Gastrocnemius medialis (tissue), 4 donors: ENCODE data around the gene MOB3B. TPM values are rescaled to one million over a fixed set of nuclear protein-coding genes. Genes with fewer than 3 reads are reported as not detected.
A peak's percentile ranks its signal among the peaks of the same experiment; 100 is the strongest.

Experiments used
- ATAC-seq, 2 donors: fragments of 150-250 bp; one replicate each; pipeline ENCODE4 v1.9.1; 2016
- DNase-seq, 2 donors: peaks; one replicate each; pipeline ENCODE4 v3.0.0-alpha.2; 2019
- H3K27ac ChIP-seq, 4 donors: fragments of 200-600 bp; sonication (generic); 1 replicate in 1 of 4; 2 replicates in 3 of 4; pipeline ENCODE4 v1.5.1; 2016 to 2018; ENCODE audit warnings: mild to moderate bottlenecking in 2 of 4, moderate library complexity in 1 of 4
- H3K27me3 ChIP-seq, 3 donors: fragments of 200-600 bp; sonication (generic) in 2 of 3; 1 replicate in 1 of 3; 2 replicates in 2 of 3; pipeline versions ENCODE4 v1.5.1 to v1.6.0; 2016 to 2019; ENCODE audit warnings: mild to moderate bottlenecking in 1 of 3, moderate library complexity in 1 of 3
- H3K36me3 ChIP-seq, 2 donors: fragments of 200-600 bp; sonication (generic) in 1 of 2; one replicate each; pipeline ENCODE4 v1.5.1; 2017 to 2018
- H3K4me1 ChIP-seq, 2 donors: fragments of 200-600 bp; sonication (generic) in 1 of 2; one replicate each; pipeline ENCODE4 v1.5.1; 2016 to 2017; ENCODE audit warnings: mild to moderate bottlenecking in 2 of 2
- H3K4me3 ChIP-seq, 4 donors: fragments of 200-600 bp; sonication (generic) in 3 of 4; 1 replicate in 1 of 4; 2 replicates in 3 of 4; pipeline ENCODE4 v1.5.1; 2016 to 2019; ENCODE audit warnings: mild to moderate bottlenecking in 2 of 4
- H3K9me3 ChIP-seq, 3 donors: fragments of 200-600 bp; sonication (generic) in 2 of 3; 1 replicate in 1 of 3; 2 replicates in 2 of 3; pipeline ENCODE4 v1.5.1; 2016 to 2019
- CTCF ChIP-seq, 5 experiments: fragments of 450-650 bp in 3 of 5; fragments of 200-600 bp in 2 of 5; sonication (generic) in 2 of 5; IDR thresholded peaks in 4 of 5; conservative IDR thresholded peaks in 1 of 5; 1 replicate in 4 of 5; 2 replicates in 1 of 5; pipeline ENCODE4 v1.5.1; 2016 to 2019; ENCODE audit warnings: antibody characterized with exemption in 5 of 5, mild to moderate bottlenecking in 3 of 5, moderate library complexity in 3 of 5
- POLR2A ChIP-seq, 2 donors: fragments of 450-650 bp; IDR thresholded peaks; one replicate each; pipeline ENCODE4 v1.6.1; 2017; ENCODE audit warnings: antibody characterized with exemption in 2 of 2, mild to moderate bottlenecking in 2 of 2, moderate library complexity in 2 of 2
- in situ Hi-C, 4 donors: fragments of 200-750 bp; cut with MboI; loops; one replicate each; pipeline versions ENCODE4 v1.15.0 to v1.8.0; 2017; ENCODE audit warnings: low sequenced_read_pairs in 4 of 4
- intact Hi-C: fragments of 100-400 bp; cut with DNase I; formaldehyde crosslinking; loops from one replicate; pipeline ENCODE4 v1.15.1; 2023; ENCODE audit warnings: low total_unique reads
- total RNA-seq, 4 donors: library from RNA; depleted of rRNA; stranded (reverse); fragments of >200 nt; gene quantifications; one replicate each; pipeline versions ENCODE4 v1.1.0 to v1.2.3, GENCODE V29; 2016

MOB3B gene
- total RNA-seq, 4 donors from 2014 or later: 3.4 to 16.3 (median 12.7) TPM

- Histone ChIP-seq H3K9me3 (no peaks in the 10 kb centered on the region), H3K27me3 (no peaks in the 10 kb centered on the region), H3K36me3 (no peaks in the 10 kb centered on the region), H3K4me3 (no peak overlapping the region), H3K4me1 (peaks cover 6 to 14% of the 10 kb centered on the region in 2 donors), H3K27ac (peak overlapping the region in 1 of 4 donors; percentile 22)
- in situ Hi-C loops (no loop called here), intact Hi-C loops (no loop called here)
- no peak for DNase-seq
- TF ChIP-seq CTCF (IDR thresholded peaks at IDR 0.05 in 4 of 5, conservative IDR thresholded peaks at IDR 0.05 in 1 of 5): no peak
- TF ChIP-seq POLR2A (IDR thresholded peaks at IDR 0.05): no peak
- no peak for ATAC-seq
Observed at GRCh38 chr9:27341545-27342294, 187.9 kb downstream of the MOB3B start.

- Histone ChIP-seq H3K9me3 (no peaks in the 10 kb centered on the region), H3K4me3 (no peak overlapping the region), H3K4me1 (peaks cover 6 to 14% of the 10 kb centered on the region in 2 donors), H3K36me3 (no peaks in the 10 kb centered on the region), H3K27me3 (no peaks in the 10 kb centered on the region), H3K27ac (peak overlapping the region in 1 of 4 donors; percentile 22)
- DNase-seq (no peak), ATAC-seq (no peak)
- in situ Hi-C loops (no loop called here), intact Hi-C loops (no loop called here)
- no peak for TF ChIP-seq CTCF (IDR thresholded peaks at IDR 0.05 in 4 of 5, conservative IDR thresholded peaks at IDR 0.05 in 1 of 5)
- TF ChIP-seq POLR2A (IDR thresholded peaks at IDR 0.05): no peak
Observed at GRCh38 chr9:27340961-27341511, 188.6 kb downstream of the MOB3B start.

- in situ Hi-C loops (no loop called here), intact Hi-C loops (no loop called here)
- no peak overlapping the region for H3K27ac ChIP-seq
- no peak overlapping the region for H3K4me3 ChIP-seq
- H3K27me3 ChIP-seq: no peaks in the 10 kb centered on the region
- ATAC-seq: no peak
- no peaks in the 10 kb centered on the region for H3K9me3 ChIP-seq
- TF ChIP-seq CTCF (IDR thresholded peaks at IDR 0.05 in 4 of 5, conservative IDR thresholded peaks at IDR 0.05 in 1 of 5) (no peak), POLR2A (IDR thresholded peaks at IDR 0.05) (no peak)
- H3K4me1 ChIP-seq: peaks cover 6 to 14% of the 10 kb centered on the region in 2 donors
- no peak for DNase-seq
- H3K36me3 ChIP-seq: no peaks in the 10 kb centered on the region
Observed at GRCh38 chr9:27340285-27340674, 189.3 kb downstream of the MOB3B start.

GRCh38 chr9:27339661-27340284 lies 189.8 kb downstream of the MOB3B start:
- no peak for ATAC-seq
- Histone ChIP-seq H3K27ac (peak overlapping the region in 1 of 4 donors; percentile 43), H3K4me1 (peaks cover 6 to 14% of the 10 kb centered on the region in 2 donors), H3K9me3 (no peaks in the 10 kb centered on the region), H3K4me3 (no peak overlapping the region), H3K36me3 (no peaks in the 10 kb centered on the region), H3K27me3 (no peaks in the 10 kb centered on the region)
- TF ChIP-seq CTCF (IDR thresholded peaks at IDR 0.05 in 4 of 5, conservative IDR thresholded peaks at IDR 0.05 in 1 of 5) (no peak), POLR2A (IDR thresholded peaks at IDR 0.05) (no peak)
- in situ Hi-C loops (loop anchor here in 1 of 4 donors (10.0 kb wide), 1 partner anchor 55 kb away; no protein-coding TSS in a partner anchor), intact Hi-C loops (loop anchor here (10.0 kb wide), 2 partner anchors 95 to 135 kb away; no protein-coding TSS in a partner anchor)
- DNase-seq: no peak
